NCI-H510A (cell line): ENCODE results near the gene VPS29.
A peak's percentile ranks its signal among the peaks of the same experiment; 100 is the strongest.
"Not testable (repeated sequence)": the region's sequence is repeated elsewhere in the genome, so short reads cannot be mapped to it uniquely, and the experiment has no call there.

Experiments
- DNase-seq: peaks from one replicate; lab custom pipeline; 2025; lab: John Stamatoyannopoulos, UW

Gene VPS29

DNA sequence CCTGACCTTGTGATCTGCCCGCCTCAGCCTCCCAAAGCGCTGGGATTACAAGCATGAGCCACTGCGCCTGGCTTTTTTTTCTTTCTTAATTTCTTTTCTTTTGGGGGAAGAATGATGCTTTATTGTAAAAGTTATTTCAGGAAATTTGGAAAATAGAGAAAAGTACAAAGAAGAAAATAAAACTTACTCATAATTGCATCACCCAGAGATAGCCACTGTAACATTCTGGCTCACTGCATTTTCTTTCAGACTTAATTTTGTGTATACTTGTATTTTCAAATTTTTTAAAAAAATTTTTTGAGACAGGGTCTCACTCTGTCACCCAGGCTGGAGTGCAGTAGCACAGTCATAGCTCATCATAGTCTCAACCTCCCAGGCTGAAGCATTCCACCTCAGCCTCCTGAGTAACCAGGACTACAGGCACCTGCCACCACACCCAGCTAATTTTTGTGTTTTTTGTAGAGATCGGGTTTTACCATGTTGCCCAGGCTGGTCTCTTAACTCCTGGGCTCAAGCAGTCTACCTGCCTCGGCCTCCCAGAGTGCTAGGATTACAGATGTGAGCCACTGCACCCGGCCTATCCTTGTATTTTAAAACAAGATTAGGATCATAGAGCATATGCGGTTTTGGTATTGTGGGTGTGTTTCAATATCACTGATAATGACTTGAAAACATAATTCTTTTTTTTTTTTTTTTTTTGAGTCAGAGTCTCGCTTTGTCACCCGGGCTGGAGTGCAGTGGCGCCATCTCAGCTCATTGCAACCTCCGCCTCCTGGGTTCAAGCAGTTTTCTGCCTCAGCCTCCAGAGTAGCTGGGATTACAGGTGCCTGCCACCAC lies 19.2 kb upstream of the VPS29 start:
- not testable (repeated sequence) for DNase-seq

DNA sequence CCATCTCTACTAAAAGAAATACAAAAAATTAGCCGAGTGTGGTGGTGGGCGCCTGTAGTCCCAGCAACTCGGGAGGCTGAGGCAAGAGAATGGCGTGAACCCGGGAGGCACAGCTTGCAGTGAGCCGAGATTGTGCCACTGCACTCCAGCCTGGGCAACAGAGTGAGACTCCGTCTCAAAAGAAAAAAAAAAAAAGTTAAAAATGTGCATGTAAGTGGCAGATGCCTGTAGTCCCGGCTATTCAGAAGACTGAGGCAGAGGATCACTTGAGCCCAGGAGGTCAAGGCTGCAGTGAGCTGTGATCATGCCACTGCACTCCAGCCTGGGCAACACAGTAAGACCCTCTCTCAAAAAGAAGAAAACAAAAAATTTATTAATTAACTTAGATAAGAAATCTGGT lies 16.1 kb upstream of the VPS29 start:
- not testable (repeated sequence) for DNase-seq

DNA sequence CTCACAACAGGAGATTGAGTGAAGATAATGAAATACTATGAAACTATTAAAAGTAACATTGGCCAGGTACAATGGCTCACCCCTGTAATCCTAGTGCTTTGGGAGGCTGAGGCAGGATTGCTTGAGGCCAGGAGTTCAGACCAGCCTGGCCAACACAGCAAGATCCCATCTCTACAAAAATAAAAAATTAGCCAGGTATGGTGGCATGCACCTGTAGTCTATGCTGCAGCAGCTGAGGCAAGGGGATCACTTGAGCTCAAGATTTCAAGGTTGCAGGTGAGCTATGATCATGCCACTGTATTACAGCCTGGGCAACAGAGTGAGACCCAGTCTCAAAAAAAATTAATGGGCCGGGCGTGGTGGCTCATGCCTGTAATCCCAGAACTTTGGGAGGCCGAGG lies 15.1 kb upstream of the VPS29 start:
- DNase-seq, result no peak

DNA sequence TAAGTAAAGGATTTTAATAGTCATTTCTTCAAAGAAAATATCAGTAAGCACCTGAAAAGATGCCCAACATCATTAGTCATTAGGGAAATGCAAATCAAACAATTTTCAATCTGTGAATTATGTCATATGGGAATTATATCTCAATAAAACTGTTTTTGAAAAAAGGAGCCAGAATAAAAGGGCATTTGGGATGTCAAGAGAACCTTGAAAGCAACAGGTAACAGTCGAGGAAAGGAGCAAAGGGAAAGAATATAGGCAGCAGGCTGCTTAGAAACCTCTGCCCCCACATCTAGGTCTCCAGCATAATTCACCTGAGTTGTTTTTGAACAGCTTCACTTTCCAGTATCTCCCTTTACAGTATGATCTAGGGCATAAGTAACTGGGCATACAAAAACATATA lies 12.5 kb upstream of the VPS29 start:
- no peak for DNase-seq

DNA sequence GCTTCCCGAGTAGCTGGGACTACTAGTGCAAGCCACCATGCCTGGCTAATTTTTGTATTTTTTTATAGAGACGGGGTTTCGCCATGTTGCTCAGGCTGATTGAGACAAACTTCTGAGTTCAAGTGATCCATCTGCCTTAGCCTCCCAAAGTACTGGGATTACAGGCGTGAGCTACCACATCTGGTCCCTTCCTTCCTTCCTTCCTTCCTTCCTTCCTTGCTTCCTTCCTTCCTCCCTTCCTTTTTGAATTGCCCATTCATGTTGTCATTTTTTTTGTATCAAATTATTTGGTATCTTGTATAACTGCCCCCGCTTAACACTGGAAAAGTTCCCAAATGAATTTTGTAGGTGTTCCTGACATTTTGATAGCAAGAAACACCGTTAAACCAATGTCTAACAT lies 11.9 kb upstream of the VPS29 start:
- no peak for DNase-seq

DNA sequence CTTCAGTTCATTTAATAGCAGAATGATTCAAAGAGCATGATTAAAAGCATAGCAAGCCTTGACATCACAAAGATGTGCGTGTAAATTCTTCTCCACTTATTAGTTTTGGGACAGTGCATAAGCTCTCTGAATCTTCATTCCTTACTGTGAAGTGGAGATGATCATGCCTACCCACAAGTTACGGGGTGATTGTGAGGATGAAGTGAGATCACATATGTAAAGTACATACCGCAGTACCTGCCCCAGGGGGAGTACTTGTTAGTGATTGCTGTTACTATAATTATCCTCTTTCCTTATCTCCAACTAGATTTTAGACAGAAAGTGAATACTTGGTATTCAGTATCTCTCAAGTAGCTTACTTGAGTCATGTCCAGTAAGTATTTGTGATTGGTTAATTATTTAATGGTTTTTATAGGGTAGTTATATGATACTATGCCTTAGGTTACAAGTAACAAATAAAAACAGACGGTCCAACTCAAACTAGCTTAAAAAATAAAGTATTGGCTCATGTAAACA lies 6.2 kb upstream of the VPS29 start:
- DNase-seq, result no peak

DNA sequence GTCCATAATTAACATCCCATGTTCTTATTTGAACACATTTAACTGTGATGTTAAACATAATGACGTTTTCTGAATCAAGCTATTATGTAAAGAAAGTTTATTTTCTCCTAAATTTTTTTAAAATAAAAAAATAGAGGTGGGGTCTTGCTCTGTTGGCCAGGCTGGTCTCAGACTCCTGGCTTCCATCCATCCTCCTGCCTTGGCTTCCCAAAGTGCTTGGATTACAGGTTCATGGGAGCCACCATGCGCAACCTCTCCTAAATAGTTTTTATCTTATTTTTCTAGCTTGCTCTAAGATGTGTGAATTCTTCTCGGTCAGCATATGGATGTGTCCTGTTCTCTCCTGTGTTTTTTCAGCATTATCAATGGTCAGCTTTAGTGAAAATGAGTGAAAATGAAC lies 3.4 kb upstream of the VPS29 start:
- DNase-seq, result no peak

DNA sequence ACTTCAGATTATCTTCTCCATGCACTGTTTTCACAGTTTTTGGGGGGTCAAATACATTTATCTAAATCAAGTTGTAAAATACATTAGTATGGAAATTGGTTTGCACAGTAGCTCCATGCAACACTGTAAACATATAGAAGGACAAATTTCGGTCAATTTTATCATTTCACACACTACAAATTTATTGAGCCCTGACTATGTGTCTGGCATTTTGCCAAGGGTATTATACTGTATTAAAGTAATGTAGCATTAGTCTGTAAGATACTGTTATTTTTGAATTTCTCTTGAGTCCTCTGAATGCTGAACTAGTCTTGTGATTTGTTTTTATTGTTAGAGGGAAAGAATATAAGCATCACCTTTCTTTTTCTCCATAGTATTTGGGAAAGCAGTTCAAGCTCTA lies 1.5 kb upstream of the VPS29 start:
- DNase-seq, result no peak

DNA sequence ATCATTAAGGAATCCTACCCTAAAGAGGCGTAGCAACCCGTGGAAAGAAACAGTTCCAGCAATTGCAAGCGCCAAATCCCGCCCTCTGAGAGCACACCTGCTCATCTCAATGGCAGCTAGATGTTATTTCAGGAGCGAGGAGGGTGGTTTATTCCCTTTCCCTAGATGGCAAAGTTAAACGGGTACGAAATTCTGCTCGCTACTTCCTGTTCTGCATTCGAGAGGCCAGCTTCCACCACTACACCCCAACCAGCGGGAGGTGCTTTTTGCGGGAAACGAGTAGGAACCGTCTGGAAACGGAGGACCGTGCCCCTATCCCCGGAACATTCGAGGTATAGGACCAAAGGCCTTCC lies 536 bp downstream of the VPS29 start:
- peak; percentile 50 for DNase-seq

DNA sequence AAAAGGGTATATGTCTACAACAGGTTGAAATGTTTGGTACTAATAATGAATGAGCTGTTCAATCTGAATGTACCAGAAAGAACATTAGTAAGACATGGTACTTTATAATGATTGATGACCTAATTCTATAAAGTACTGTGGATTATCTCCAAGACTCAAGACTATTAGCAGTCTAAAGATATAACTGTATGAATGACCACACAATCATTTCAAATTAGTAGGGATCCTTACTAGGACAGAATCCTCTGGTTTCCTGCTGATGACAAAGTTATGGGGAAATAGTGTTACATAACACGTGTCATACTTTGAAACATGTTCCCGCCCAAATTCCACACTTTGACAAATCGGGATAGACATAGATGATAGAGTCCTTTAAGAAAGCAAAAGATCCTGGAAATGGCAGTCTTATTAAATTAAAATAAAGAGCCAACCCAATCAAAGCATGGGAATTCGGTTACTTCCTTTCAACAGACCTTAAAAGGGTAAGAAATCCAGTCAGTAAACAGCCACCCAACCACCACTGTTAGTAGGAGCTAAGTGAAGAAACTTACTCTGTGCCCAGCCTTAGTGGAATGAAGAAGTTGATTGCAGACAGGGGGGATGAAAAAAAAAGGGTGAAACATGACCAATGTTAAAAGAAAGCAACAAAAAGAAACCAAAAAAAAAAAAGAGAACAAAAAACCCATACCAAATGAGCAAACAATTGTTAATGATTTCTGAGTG lies 2.8 kb downstream of the VPS29 start:
- DNase-seq, result no peak

DNA sequence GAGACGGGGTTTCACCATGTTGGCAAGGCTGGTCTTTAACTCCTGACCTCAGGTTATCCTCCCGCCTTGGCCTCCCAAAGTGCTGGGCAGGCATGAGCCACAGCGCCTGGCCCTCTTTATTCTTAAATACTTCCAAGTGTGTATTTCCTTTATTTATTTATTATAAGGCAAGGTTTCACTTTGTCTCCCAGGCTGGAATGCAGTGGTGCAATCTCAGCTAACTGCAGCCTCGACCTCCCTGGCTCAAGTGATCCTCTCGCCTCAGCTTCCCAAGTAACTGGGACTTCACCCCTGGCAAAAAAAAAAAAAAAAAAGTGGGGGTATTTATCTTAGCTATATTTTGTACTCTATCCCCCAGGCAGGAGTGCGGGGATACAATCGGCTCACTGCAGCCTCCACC lies 26.5 kb downstream of the VPS29 start:
- no peak for DNase-seq

DNA sequence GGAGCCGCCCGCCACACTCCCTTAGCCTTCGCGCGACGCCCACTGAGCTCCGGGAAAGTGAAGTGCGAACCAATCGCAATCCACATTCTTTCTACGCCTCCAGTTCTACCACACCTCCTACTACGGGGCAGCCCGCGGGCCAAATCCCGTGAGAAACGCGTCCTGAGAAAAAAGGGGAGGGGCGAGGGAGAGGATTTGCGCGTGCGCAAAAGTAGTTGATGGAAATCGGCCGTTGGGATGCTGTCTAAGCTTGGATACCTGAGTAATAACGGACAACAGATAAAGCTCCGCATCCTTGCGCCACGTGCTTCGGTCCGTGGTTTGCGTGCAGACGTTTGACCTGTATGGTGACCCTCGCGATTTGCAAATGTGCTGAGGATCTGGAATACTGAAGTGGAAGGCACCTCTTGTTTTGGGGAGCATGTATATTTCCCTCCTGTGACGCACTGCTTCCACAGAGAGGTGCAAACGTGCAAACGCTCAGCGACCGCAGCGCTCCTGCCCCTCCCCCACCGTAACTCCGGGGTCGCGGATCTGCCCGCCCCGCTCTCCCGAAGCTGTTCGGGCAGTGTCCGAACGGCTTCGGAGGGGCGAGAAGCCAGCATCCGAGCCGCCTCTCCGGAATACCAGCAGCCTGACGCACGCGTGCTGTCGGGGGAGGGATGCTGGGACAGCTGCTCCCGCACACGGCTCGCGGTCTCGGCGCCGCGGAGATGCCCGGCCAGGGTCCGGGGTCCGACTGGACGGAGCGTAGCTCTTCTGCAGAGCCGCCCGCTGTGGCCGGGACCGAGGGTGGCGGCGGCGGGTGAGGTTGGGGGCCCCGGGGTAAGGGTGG lies 33.5 kb downstream of the VPS29 start, which contains the start of the genes FAM216A and GPN3:
FAM216A (plus strand) TSS at position 632 of the 835 bp plus-strand sequence; CDS start at position 663, 31 bp downstream.
GPN3 (minus strand) TSS at position 44 of the 835 bp plus-strand sequence. CDS start 54 bp downstream, outside the sequence.
- peak; percentile 94 for DNase-seq

DNA sequence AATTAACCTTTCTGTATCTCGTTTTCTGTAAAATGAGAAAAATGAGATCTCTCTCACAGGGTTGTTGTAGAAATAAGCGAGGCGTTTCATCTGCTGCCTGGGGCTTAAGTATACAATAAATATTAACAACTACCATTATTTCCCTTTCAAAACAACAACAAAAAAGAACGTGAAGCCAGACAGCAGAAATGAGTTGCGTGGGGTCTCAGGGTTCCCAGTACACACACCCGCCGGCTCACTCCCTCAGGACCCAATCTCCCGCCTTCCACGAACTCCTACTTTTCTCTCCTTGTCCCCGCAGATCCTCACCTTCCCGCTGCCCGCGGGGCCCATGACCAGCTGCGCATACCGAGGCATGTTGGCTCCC lies 34.1 kb downstream of the VPS29 start:
- no peak for DNase-seq

DNA sequence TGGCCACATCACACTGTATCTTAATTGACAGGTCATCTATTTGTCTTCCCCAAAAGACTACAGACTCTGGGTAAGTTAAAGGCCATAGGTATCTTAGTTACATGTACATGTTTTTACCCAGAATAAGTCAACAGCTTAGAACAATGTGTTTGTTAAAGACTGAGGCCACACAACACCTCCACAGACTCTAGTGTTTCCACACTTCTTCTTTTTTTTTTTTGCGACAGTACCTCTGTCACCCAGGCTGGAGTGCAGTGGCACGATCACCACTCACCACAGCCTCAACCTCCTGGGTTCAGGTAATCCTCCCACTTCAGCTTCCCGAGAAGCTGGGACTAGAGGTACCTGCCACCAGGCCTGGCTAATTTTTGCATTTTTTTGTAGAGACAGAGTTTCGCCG lies 35.1 kb downstream of the VPS29 start:
- no peak for DNase-seq

DNA sequence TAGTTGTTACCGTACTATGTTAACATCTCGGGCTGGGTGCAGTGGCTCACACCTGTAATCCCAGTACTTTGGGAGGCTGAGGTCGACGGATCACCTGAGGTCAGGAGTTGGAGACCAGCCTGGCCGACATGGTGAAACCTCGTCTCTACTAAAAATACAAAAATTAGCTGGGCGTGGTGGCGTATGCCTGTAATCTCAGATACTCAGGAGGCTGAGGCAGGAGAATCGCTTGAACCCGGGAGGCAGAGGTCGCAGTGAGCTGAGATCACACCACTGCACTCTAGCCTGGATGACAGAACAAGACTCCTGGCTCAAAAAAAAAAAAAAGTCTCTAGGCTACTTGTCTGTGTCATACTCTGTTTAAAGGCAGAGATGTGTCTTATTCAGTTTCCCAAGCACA lies 36.1 kb downstream of the VPS29 start:
- not testable (repeated sequence) for DNase-seq

DNA sequence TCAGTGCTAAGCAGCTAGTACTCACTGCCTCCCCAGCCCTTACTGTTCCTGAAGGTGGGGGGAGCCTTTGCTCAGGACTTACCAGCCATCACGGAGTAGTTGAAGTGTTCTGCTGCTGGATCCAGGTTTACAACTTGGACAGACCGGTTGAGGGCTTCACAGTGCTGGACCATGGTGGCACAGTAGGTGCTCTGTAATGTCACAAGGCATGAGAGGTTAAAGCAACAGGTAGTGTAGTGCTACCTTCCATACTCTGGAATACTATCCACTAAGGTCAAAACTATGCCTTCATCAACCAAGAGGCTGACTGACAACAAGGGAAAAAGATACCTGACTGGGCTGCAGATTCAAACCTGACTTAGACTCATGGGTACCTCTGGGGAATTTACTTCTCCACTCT lies 36.9 kb downstream of the VPS29 start:
- DNase-seq, result no peak

DNA sequence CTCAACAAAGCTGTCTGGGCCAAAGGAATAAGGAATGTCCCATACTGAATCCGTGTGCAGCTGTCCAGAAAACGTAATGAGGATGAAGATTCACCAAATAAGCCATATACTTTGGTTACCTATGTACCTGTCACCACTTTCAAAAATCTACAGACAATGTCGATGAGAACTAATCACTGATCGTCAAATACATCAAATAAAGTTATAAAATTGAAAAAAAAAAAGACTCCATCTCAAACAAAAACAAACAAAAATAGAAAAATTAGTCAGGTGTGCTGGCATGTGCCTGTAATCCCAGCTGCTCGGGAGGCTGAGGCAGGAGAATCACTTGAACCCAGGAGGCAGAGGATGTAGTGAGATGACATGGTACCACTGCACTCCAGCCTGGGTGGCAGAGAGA lies 40.7 kb downstream of the VPS29 start:
- not testable (repeated sequence) for DNase-seq

DNA sequence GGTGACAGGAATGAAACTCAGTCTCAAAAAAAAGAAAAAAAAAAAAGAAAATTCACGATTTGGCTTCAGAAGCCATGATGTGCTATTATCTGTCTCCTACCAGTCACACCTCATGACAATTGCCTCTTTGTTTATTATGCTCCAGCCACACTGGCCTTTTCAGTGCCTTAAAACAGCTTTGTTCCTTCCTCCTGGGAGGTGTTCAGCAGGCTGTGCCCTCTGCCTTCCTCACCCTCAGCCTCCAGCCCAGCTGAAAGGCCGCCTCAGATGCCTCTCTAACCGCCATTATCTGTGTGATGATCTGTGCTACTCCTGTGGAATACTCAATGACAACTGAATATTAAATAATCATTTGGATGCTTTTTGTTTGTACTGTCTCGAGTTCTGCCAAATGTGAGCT lies 43.2 kb downstream of the VPS29 start:
- DNase-seq, result no peak

DNA sequence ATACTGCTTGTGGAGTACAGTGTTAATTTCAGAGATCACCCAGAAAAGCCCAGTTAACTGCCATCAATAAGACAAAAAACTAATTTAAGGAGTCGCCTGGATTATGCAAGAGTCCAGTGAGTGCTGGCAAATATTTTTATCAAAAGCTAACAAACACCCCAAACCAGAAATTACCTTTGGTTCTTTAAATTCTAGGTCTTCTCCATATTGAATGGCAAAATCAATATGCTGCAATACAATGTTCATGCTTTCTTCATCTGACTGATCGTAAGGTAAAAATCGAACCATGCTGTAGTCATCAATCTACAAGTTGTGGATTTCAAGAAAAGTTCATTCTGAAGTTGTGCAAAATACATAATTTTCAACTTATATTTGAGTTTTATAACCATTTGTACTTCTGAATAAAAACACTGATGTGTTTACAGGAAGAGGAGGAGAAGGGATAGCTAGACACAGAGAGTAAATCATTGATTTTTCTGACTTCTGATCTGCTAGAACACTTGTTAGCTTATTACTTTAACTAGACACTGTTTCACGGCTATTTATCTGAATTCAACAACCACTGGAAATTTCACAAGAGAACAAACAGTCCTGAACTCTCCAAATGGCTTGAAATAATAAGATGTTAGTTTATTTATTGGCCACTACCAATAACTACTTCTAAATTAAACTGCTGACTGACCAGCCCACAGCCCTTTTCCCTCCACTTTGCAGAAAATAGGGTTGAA lies 48.2 kb downstream of the VPS29 start:
- DNase-seq, result no peak

DNA sequence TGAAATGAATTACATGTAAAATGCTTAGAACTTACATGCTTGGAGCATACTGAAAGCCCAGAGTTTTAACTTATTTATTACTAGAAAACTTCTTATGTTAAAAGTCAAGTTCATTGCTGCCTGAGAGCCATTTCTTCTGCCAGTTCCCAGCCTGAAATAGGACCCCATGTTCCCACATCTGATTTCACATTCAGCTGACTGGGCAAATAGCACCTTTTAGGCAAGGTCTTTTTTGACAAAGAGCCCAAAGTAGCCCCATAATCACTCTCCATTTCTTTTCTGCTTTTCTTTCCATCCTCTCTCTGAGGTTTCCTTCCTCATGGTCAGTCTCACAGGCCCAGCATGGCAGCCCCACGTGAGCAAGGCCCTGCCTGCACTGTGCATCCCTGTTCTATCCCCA lies 50.6 kb downstream of the VPS29 start:
- no peak for DNase-seq

DNA sequence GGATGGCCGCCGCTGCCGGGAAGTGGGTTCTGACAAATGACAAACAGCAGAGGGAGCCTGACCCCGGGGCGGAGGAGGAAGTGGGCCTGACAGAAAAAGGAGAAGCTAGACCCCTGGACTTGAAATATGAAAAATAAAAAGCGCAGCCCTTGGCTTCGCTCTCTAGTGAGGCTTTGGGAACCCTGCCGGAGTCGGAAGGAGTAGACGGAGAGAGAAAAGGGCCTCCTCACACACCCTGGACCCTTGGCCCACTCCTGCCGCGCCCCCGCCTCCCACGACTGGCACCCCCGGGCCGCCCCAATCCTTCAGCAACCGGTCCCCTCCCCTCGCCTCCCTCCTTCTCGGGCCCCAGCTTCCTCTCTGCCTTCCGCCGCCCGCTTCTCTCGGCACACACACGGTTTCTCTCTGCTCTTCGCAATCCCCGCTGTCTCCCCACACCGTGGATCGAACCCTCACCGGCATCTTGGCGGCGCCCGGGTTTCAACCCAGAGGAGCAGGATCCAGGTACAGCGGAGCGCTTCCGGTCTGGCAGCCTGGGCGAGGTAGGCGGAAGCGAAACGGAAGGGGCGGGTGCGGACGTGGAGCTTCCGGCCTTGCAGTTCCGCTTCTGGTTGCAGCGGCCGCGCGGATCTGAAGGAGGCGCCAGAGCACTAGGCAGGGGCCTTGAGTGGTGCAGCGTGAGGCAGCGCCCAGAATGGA lies 52.0 kb downstream of the VPS29 start, which contains the start of gene ARPC3:
ARPC3 (minus strand) TSS at position 539 of the 699 bp plus-strand sequence; CDS start at position 462, 77 bp downstream.
- peak; percentile 87 for DNase-seq
